Measurements from ENCODE around the gene SPEN. TPM values are rescaled to one million over a fixed set of nuclear protein-coding genes. Genes with fewer than 3 reads are reported as not detected.
"Not testable (repeated sequence)": the region's sequence is repeated elsewhere in the genome, so short reads cannot be mapped to it uniquely, and the experiment has no call there.

Gene SPEN
- total and polyA plus RNA-seq, 5 donors from 2014 or later: 7.4 to 92.4 (median 8.0) TPM

- H3K27me3 ChIP-seq (ENCODE audit: control insufficient read depth, insufficient read depth, low read length); H3K4me1 ChIP-seq (ENCODE audit: control insufficient read depth, insufficient read depth, low read length, poor library complexity, severe bottlenecking); DNase-seq; H3K36me3 ChIP-seq (ENCODE audit: control insufficient read depth, insufficient read depth, low read length); ATAC-seq (ENCODE audit: low read depth in 2 of 2); H3K9me3 Mint-ChIP-seq; H3K4me3 Mint-ChIP-seq; H3K27ac ChIP-seq (ENCODE audit: insufficient read depth, low read length, poor library complexity, severe bottlenecking); H3K9me3 ChIP-seq (ENCODE audit: control insufficient read depth in 2 of 2, low read length in 2 of 2); H3K27me3 Mint-ChIP-seq; H3K27ac Mint-ChIP-seq; H3K4me3 ChIP-seq (ENCODE audit: low read depth, low read length); H3K36me3 Mint-ChIP-seq: not testable (repeated sequence)
- H3K4me1 Mint-ChIP-seq: peaks cover 4 to 23% (median 12%) of the 10 kb centered on the region in 4 donors
These were observed 19.9 kb upstream of the SPEN start for GRCh38 chr1:15827567-15827966.

- not testable (repeated sequence) for H3K36me3 Mint-ChIP-seq; H3K4me3 Mint-ChIP-seq; H3K27me3 Mint-ChIP-seq; H3K4me3 ChIP-seq (ENCODE audit: low read depth, low read length); H3K36me3 ChIP-seq (ENCODE audit: control insufficient read depth, insufficient read depth, low read length); H3K27ac Mint-ChIP-seq; H3K9me3 Mint-ChIP-seq; H3K27me3 ChIP-seq (ENCODE audit: control insufficient read depth, insufficient read depth, low read length); H3K9me3 ChIP-seq (ENCODE audit: control insufficient read depth in 2 of 2, low read length in 2 of 2); ATAC-seq (ENCODE audit: low read depth in 2 of 2); DNase-seq; H3K27ac ChIP-seq (ENCODE audit: insufficient read depth, low read length, poor library complexity, severe bottlenecking)
- peaks cover 10% of the 10 kb centered on the region for H3K4me1 ChIP-seq (ENCODE audit: control insufficient read depth, insufficient read depth, low read length, poor library complexity, severe bottlenecking)
- peaks cover 7 to 32% (median 19%) of the 10 kb centered on the region in 4 donors for H3K4me1 Mint-ChIP-seq
These were observed 18.6 kb upstream of the SPEN start for GRCh38 chr1:15828931-15829330.

GRCh38 chr1:15830258-15830657 lies 17.2 kb upstream of the SPEN start:
- Mint-ChIP-seq H3K27ac (peak overlapping the region; percentile 3 to 70 (median 61)), H3K4me3 (peak overlapping the region in 2 of 4 donors; percentile 74 to 75), H3K36me3 (peaks cover 5% of the 10 kb centered on the region), H3K4me1 (peaks cover 7 to 37% (median 24%) of the 10 kb centered on the region in 4 donors), H3K9me3 (no peaks in the 10 kb centered on the region), H3K27me3 (peaks cover 14% of the 10 kb centered on the region)
- Histone ChIP-seq H3K27ac (ENCODE audit: insufficient read depth, low read length, poor library complexity, severe bottlenecking) (no peak overlapping the region), H3K9me3 (ENCODE audit: control insufficient read depth in 2 of 2, low read length in 2 of 2) (no peaks in the 10 kb centered on the region), H3K36me3 (ENCODE audit: control insufficient read depth, insufficient read depth, low read length) (no peaks in the 10 kb centered on the region), H3K4me3 (ENCODE audit: low read depth, low read length) (no peak overlapping the region), H3K27me3 (ENCODE audit: control insufficient read depth, insufficient read depth, low read length) (no peaks in the 10 kb centered on the region), H3K4me1 (ENCODE audit: control insufficient read depth, insufficient read depth, low read length, poor library complexity, severe bottlenecking) (peaks cover 10% of the 10 kb centered on the region)
- no peak for DNase-seq
- ATAC-seq (ENCODE audit: low read depth in 2 of 2): no peak

- H3K27ac Mint-ChIP-seq: peak overlapping the region; percentile 98 to 99 (median 98)
- Histone ChIP-seq H3K4me3 (ENCODE audit: low read depth, low read length) (peak overlapping the region; percentile 99), H3K27me3 (ENCODE audit: control insufficient read depth, insufficient read depth, low read length) (no peaks in the 10 kb centered on the region), H3K36me3 (ENCODE audit: control insufficient read depth, insufficient read depth, low read length) (no peaks in the 10 kb centered on the region), H3K9me3 (ENCODE audit: control insufficient read depth in 2 of 2, low read length in 2 of 2) (no peaks in the 10 kb centered on the region), H3K27ac (ENCODE audit: insufficient read depth, low read length, poor library complexity, severe bottlenecking) (peak overlapping the region; percentile 99), H3K4me1 (ENCODE audit: control insufficient read depth, insufficient read depth, low read length, poor library complexity, severe bottlenecking) (peaks cover 35% of the 10 kb centered on the region)
- peak; percentile 50 to 81 (median 60) for DNase-seq
- H3K4me3 Mint-ChIP-seq: peak overlapping the region; percentile 94 to 97 (median 96)
- peaks cover 18% of the 10 kb centered on the region for H3K27me3 Mint-ChIP-seq
- ATAC-seq (ENCODE audit: low read depth in 2 of 2): no peak
- H3K4me1 Mint-ChIP-seq: peaks cover 9 to 50% (median 30%) of the 10 kb centered on the region in 4 donors
- no peaks in the 10 kb centered on the region for H3K9me3 Mint-ChIP-seq
- H3K36me3 Mint-ChIP-seq: peaks cover 5% of the 10 kb centered on the region
These were observed 14.3 kb upstream of the SPEN start for GRCh38 chr1:15833069-15833679.

- peaks cover 9 to 50% (median 30%) of the 10 kb centered on the region in 4 donors for H3K4me1 Mint-ChIP-seq
- H3K36me3 Mint-ChIP-seq: peaks cover 5% of the 10 kb centered on the region
- Histone ChIP-seq H3K9me3 (ENCODE audit: control insufficient read depth in 2 of 2, low read length in 2 of 2) (no peaks in the 10 kb centered on the region), H3K27ac (ENCODE audit: insufficient read depth, low read length, poor library complexity, severe bottlenecking) (peak overlapping the region; percentile 99), H3K4me1 (ENCODE audit: control insufficient read depth, insufficient read depth, low read length, poor library complexity, severe bottlenecking) (peaks cover 35% of the 10 kb centered on the region), H3K36me3 (ENCODE audit: control insufficient read depth, insufficient read depth, low read length) (no peaks in the 10 kb centered on the region), H3K4me3 (ENCODE audit: low read depth, low read length) (peak overlapping the region; percentile 99), H3K27me3 (ENCODE audit: control insufficient read depth, insufficient read depth, low read length) (no peaks in the 10 kb centered on the region)
- H3K27ac Mint-ChIP-seq: peak overlapping the region; percentile 98 to 99 (median 98)
- ATAC-seq (ENCODE audit: low read depth in 2 of 2) (no peak), DNase-seq (no peak)
- H3K4me3 Mint-ChIP-seq: peak overlapping the region; percentile 94 to 97 (median 96)
- H3K27me3 Mint-ChIP-seq: peaks cover 18% of the 10 kb centered on the region
- no peaks in the 10 kb centered on the region for H3K9me3 Mint-ChIP-seq
These were observed 13.6 kb upstream of the SPEN start for GRCh38 chr1:15833842-15834405.

GRCh38 chr1:15834406-15835204 lies 12.9 kb upstream of the SPEN start:
- peak; percentile 59 to 60 for ATAC-seq (ENCODE audit: low read depth in 2 of 2)
- peak overlapping the region; percentile 98 to 99 (median 98) for H3K27ac Mint-ChIP-seq
- Histone ChIP-seq H3K27ac (ENCODE audit: insufficient read depth, low read length, poor library complexity, severe bottlenecking) (peak overlapping the region; percentile 99), H3K27me3 (ENCODE audit: control insufficient read depth, insufficient read depth, low read length) (no peaks in the 10 kb centered on the region), H3K36me3 (ENCODE audit: control insufficient read depth, insufficient read depth, low read length) (no peaks in the 10 kb centered on the region), H3K9me3 (ENCODE audit: control insufficient read depth in 2 of 2, low read length in 2 of 2) (no peaks in the 10 kb centered on the region), H3K4me3 (ENCODE audit: low read depth, low read length) (peak overlapping the region; percentile 99), H3K4me1 (ENCODE audit: control insufficient read depth, insufficient read depth, low read length, poor library complexity, severe bottlenecking) (peaks cover 35% of the 10 kb centered on the region)
- H3K4me1 Mint-ChIP-seq: peaks cover 9 to 46% (median 30%) of the 10 kb centered on the region in 4 donors
- peaks cover 18% of the 10 kb centered on the region for H3K27me3 Mint-ChIP-seq
- H3K4me3 Mint-ChIP-seq: peak overlapping the region; percentile 94 to 97 (median 96)
- DNase-seq: peak; percentile 84 to 94 (median 89)
- H3K36me3 Mint-ChIP-seq: peaks cover 5% of the 10 kb centered on the region
- H3K9me3 Mint-ChIP-seq: no peaks in the 10 kb centered on the region

- peaks cover 18% of the 10 kb centered on the region for H3K27me3 Mint-ChIP-seq
- no peak for ATAC-seq (ENCODE audit: low read depth in 2 of 2)
- peaks cover 9 to 39% (median 26%) of the 10 kb centered on the region in 4 donors for H3K4me1 Mint-ChIP-seq
- no peaks in the 10 kb centered on the region for H3K27me3 ChIP-seq (ENCODE audit: control insufficient read depth, insufficient read depth, low read length)
- H3K4me3 Mint-ChIP-seq: peak overlapping the region; percentile 94 to 97 (median 96)
- peak overlapping the region; percentile 99 for H3K27ac ChIP-seq (ENCODE audit: insufficient read depth, low read length, poor library complexity, severe bottlenecking)
- H3K36me3 ChIP-seq (ENCODE audit: control insufficient read depth, insufficient read depth, low read length): no peaks in the 10 kb centered on the region
- H3K4me3 ChIP-seq (ENCODE audit: low read depth, low read length): peak overlapping the region; percentile 80
- DNase-seq: no peak
- H3K9me3 ChIP-seq (ENCODE audit: control insufficient read depth in 2 of 2, low read length in 2 of 2): no peaks in the 10 kb centered on the region
- peak overlapping the region; percentile 98 to 99 (median 98) for H3K27ac Mint-ChIP-seq
- H3K9me3 Mint-ChIP-seq: no peaks in the 10 kb centered on the region
- peaks cover 35% of the 10 kb centered on the region for H3K4me1 ChIP-seq (ENCODE audit: control insufficient read depth, insufficient read depth, low read length, poor library complexity, severe bottlenecking)
- peaks cover 5% of the 10 kb centered on the region for H3K36me3 Mint-ChIP-seq
These were observed 12.2 kb upstream of the SPEN start for GRCh38 chr1:15835205-15835740.
